ENCODE measurements around the gene BANK1.

DNA sequence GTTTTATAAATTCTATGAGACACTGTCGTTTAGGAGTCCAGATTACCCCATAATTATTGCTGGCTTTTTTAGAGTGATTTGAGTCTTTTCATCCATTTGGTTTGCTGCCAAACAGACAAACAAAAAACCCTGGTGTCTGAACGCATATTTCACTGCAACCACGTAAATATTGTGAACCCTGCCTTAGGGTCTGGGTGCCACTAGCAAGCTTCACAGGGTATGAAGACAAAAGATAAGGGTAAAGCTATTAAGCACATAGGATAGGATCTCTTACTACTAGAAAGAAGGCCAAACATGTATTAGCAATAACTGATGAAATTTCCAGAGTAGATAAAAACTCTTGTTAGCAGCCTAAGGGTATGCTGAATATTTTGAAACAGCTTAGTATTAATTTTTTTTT is 143.3 kb downstream of the BANK1 start:
- TF ChIP-seq, protein P1, sequence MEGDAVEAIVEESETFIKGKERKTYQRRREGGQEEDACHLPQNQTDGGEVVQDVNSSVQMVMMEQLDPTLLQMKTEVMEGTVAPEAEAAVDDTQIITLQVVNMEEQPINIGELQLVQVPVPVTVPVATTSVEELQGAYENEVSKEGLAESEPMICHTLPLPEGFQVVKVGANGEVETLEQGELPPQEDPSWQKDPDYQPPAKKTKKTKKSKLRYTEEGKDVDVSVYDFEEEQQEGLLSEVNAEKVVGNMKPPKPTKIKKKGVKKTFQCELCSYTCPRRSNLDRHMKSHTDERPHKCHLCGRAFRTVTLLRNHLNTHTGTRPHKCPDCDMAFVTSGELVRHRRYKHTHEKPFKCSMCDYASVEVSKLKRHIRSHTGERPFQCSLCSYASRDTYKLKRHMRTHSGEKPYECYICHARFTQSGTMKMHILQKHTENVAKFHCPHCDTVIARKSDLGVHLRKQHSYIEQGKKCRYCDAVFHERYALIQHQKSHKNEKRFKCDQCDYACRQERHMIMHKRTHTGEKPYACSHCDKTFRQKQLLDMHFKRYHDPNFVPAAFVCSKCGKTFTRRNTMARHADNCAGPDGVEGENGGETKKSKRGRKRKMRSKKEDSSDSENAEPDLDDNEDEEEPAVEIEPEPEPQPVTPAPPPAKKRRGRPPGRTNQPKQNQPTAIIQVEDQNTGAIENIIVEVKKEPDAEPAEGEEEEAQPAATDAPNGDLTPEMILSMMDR (IDR thresholded peaks at IDR 0.05; ENCODE audit: low read length), result no peak
- TF ChIP-seq EZH2 (IDR thresholded peaks at IDR 0.05; ENCODE audit: borderline replicate concordance, low read length), result no peak

Measured in OCI-LY1 (cell line).